Activated B cell treated with CpG ODN at 0.5 μM for 24 hours (primary cell): ENCODE measurements around the gene PLCL2. TPM values are rescaled to one million over a fixed set of nuclear protein-coding genes. Genes with fewer than 3 reads are reported as not detected.

Experiments
- ATAC-seq: fragments of 200-7000 bp; cut with Tn5 transposase; one replicate; pipeline ENCODE4 v1.10.0; 2021; ENCODE audit warnings: low read depth, mild to moderate bottlenecking, moderate library complexity
- CTCF ChIA-PET: fragments of 350-600 bp; sonication (Branson Sonifier 250); formaldehyde crosslinking; loops from one replicate; lab custom pipeline; 2021; ENCODE audit warnings: antibody characterized with exemption; lab: Charles Lee
- POLR2A ChIA-PET: fragments of 350-600 bp; sonication (Branson Sonifier 250); formaldehyde crosslinking; loops from one replicate; lab custom pipeline; 2021; ENCODE audit warnings: antibody characterized with exemption; lab: Charles Lee
- DNase-seq: peaks from one replicate; pipeline ENCODE4 v3.0.0; 2022
- H3K27ac Mint-ChIP-seq: one replicate; pipeline ENCODE4 v1.8.0; 2020; ENCODE audit warnings: mixed read lengths
- H3K27me3 Mint-ChIP-seq: one replicate; pipeline ENCODE4 v1.8.0; 2021; ENCODE audit warnings: mixed read lengths
- H3K36me3 Mint-ChIP-seq: one replicate; pipeline ENCODE4 v1.8.0; 2021; ENCODE audit warnings: low read depth, mixed read lengths
- H3K4me1 Mint-ChIP-seq: one replicate; pipeline ENCODE4 v1.8.0; 2021; ENCODE audit warnings: mixed read lengths
- H3K4me3 Mint-ChIP-seq: one replicate; pipeline ENCODE4 v1.8.0; 2020; ENCODE audit warnings: mild to moderate bottlenecking, mixed read lengths
- H3K9me3 Mint-ChIP-seq: one replicate; pipeline ENCODE4 v1.8.0; 2020; ENCODE audit warnings: mixed read lengths
- intact Hi-C: fragments of 100-400 bp; cut with micrococcal nuclease; formaldehyde crosslinking; loops from one replicate; pipeline ENCODE4 v1.15.1; 2024
- total RNA-seq: library from RNA; stranded (reverse); gene quantifications from 2 replicates; pipeline ENCODE4 v1.2.3, GENCODE V29; 2022
- TF ChIP-seq, protein P1 (sequence below): fragments of 200-600 bp; IDR thresholded peaks from one replicate; pipeline ENCODE4 v1.8.0; 2022; ENCODE audit warnings: antibody characterized with exemption, mild to moderate bottlenecking

Gene PLCL2
- total RNA-seq, 1 donor from 2014 or later, result 40.0 TPM

DNA sequence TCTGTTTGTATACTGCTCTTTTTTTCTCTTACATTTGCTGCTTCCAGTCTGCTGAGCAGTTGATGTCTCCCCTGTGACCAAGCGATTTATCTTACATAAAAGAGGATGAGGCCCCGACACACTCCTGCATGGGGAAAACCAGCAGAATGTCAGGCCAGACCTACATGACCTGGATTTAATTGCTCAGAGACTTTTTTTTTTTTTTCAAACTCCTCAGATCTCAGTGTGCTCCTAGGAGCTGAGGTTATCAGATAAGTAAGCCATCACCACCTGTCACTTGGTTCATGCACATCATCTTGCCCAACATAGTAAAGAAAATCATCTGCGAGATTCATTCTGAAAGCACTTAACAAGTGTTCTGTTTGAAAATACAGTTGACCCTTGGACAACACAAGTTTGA, 163.1 kb downstream of the PLCL2 start:
- intact Hi-C loops, result no loop called here
- Mint-ChIP-seq H3K4me3 (no peak overlapping the region), H3K36me3 (peaks cover 72% of the 10 kb centered on the region), H3K4me1 (peaks cover 23% of the 10 kb centered on the region), H3K27me3 (no peaks in the 10 kb centered on the region), H3K9me3 (peaks cover 5% of the 10 kb centered on the region), H3K27ac (no peak overlapping the region)
- TF ChIP-seq, protein P1, sequence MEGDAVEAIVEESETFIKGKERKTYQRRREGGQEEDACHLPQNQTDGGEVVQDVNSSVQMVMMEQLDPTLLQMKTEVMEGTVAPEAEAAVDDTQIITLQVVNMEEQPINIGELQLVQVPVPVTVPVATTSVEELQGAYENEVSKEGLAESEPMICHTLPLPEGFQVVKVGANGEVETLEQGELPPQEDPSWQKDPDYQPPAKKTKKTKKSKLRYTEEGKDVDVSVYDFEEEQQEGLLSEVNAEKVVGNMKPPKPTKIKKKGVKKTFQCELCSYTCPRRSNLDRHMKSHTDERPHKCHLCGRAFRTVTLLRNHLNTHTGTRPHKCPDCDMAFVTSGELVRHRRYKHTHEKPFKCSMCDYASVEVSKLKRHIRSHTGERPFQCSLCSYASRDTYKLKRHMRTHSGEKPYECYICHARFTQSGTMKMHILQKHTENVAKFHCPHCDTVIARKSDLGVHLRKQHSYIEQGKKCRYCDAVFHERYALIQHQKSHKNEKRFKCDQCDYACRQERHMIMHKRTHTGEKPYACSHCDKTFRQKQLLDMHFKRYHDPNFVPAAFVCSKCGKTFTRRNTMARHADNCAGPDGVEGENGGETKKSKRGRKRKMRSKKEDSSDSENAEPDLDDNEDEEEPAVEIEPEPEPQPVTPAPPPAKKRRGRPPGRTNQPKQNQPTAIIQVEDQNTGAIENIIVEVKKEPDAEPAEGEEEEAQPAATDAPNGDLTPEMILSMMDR, result no peak
- no peak for ATAC-seq
- CTCF ChIA-PET, result no interaction called here
- DNase-seq, result no peak
- POLR2A ChIA-PET, result no interaction called here

DNA sequence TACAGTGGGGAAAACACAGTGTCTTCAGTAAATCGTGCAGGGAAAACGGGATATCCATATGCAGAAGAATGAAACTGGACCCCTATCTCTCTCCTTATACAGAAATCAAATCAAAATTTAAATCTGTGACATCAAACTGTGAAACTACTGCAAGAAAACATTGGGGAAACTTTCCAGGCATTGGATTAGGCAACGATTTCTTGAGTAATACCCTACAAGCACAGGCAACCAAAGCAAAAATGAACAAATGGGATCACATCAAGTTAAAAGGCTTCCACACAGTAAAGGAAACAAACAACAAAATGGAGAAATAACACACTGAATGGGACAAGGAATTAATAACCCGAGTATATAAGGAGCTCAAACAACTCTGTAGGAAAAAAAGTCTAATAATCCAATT, 165.3 kb downstream of the PLCL2 start:
- Mint-ChIP-seq H3K4me1 (peaks cover 27% of the 10 kb centered on the region), H3K27me3 (no peaks in the 10 kb centered on the region), H3K27ac (no peak overlapping the region), H3K9me3 (peaks cover 5% of the 10 kb centered on the region), H3K36me3 (peaks cover 73% of the 10 kb centered on the region), H3K4me3 (no peak overlapping the region)
- intact Hi-C loops, result no loop called here
- ChIA-PET CTCF (no interaction called here), POLR2A (no interaction called here)
- TF ChIP-seq, protein P1, result no peak
- DNase-seq (no peak), ATAC-seq (no peak)

DNA sequence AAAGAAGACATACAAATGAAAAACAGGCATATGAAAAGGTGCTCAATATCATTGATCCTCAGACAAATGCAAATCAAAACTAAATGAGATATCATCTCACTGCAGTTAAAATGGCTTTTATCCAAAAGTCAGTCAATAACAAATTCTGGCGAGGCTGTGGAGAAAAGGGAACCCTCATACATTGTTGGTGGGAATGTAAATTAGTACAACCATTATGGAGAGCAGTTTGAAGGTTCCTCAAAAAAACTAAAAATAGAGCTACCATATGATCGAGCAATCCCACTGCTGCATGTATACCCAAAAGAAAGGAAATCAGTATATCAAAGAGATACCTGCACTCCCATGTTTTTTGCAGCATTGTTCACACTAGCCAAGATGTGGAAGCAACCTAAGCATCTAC, 165.8 kb downstream of the PLCL2 start:
- Mint-ChIP-seq H3K36me3 (peaks cover 73% of the 10 kb centered on the region), H3K27me3 (no peaks in the 10 kb centered on the region), H3K9me3 (peaks cover 5% of the 10 kb centered on the region), H3K27ac (no peak overlapping the region), H3K4me3 (no peak overlapping the region), H3K4me1 (peaks cover 27% of the 10 kb centered on the region)
- intact Hi-C loops, result no loop called here
- TF ChIP-seq, protein P1, result no peak
- CTCF ChIA-PET, result no interaction called here
- POLR2A ChIA-PET, result no interaction called here
- ATAC-seq (no peak), DNase-seq (no peak)

DNA sequence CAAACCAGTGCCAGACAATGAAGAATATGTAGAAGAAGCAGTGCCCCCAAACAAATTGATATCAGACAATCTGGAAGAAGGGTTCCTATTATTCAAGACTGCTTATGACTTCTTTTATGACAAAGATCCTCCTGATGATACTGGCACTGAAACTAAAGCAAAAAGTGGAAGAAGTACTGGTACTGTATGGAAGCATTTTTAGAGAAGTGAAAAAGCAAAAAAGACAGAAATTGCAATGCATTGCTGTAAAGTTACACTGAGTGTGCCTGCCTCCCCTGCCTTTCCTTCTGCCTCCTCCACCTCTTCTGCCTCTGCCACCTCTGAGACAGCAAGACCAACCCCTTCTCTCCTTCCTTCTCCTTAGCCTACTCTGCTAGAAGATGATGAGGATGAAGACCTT, 167.6 kb downstream of the PLCL2 start:
- Mint-ChIP-seq H3K4me1 (peaks cover 27% of the 10 kb centered on the region), H3K9me3 (peaks cover 5% of the 10 kb centered on the region), H3K27me3 (no peaks in the 10 kb centered on the region), H3K4me3 (no peak overlapping the region), H3K27ac (no peak overlapping the region), H3K36me3 (peaks cover 66% of the 10 kb centered on the region)
- ChIA-PET POLR2A (no interaction called here), CTCF (no interaction called here)
- intact Hi-C loops, result no loop called here
- DNase-seq (no peak), ATAC-seq (no peak)
- TF ChIP-seq, protein P1, result no peak

DNA sequence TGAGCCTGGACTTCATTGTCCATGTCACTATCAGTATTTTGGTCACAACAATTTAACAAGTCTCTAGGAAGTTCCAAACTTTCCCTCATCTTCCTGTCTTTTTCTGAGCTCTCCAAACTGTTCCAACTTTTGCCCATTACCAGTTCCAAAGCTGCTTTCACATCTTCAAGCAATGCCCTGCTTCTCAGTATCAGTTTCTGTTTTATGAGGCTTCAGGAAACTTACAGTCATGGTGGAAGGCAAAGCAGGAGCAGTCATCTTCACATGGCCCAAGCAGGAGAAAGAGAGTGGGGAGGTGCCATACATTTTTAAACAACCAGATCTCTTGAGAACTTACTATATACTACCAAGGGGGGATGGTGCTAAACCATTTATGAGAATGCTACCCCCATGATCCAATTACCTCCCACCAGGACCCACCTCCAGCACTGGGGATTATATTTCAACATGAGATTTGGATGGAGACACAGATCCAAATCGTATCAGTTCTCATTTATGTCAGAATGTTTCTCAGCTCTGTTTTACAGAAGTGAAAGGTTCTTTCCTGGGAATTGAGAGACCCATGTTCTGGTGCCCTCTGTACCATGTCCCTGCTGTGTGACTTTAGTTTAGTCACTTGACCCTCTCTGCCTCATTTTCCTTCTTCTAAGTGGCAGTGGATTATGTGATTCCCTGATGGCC, 169.7 kb downstream of the PLCL2 start:
- ATAC-seq, result no peak
- Mint-ChIP-seq H3K4me3 (no peak overlapping the region), H3K27me3 (no peaks in the 10 kb centered on the region), H3K36me3 (peaks cover 71% of the 10 kb centered on the region), H3K27ac (peak overlapping the region; percentile 11), H3K9me3 (no peaks in the 10 kb centered on the region), H3K4me1 (peaks cover 27% of the 10 kb centered on the region)
- TF ChIP-seq, protein P1, result no peak
- no peak for DNase-seq
- ChIA-PET POLR2A (no interaction called here), CTCF (no interaction called here)
- intact Hi-C loops, result no loop called here
